GM12878 (cell line): ENCODE data around the gene PRCD. TPM values are rescaled to one million over a fixed set of nuclear protein-coding genes. Genes with fewer than 3 reads are reported as not detected.

Experiments
- ATAC-seq: fragments of 200-7000 bp; cut with Tn5 transposase; 3 replicates; pipeline ENCODE4 v1.9.1; 2020; ENCODE audit warnings: mild to moderate bottlenecking, moderate library complexity
- BruUV-seq: library from RNA; stranded (reverse); fragments of 400-500 nt; replicated peaks from 2 replicates; lab custom pipeline; 2021; lab: Mats Ljungman, UMichigan
- CTCF ChIA-PET: fragments of 300-600 bp; sonication (Branson Sonifier 250); formaldehyde crosslinking; extraction: SDS; loops from one replicate; lab custom pipeline; 2021; ENCODE audit warnings: inconsistent platforms; lab: Yijun Ruan, JAX
- POLR2A ChIA-PET: fragments of 350-600 bp; formaldehyde crosslinking; extraction: SDS; loops from one replicate; lab custom pipeline; 2021; ENCODE audit warnings: inconsistent platforms; lab: Charles Lee
- RAD21 ChIA-PET: fragments of 300-600 bp; sonication (Branson Sonifier 250); formaldehyde crosslinking; loops from one replicate; lab custom pipeline; 2023; ENCODE audit warnings: antibody characterized with exemption; ENCODE audit not compliant: unreplicated experiment; lab: Charles Lee
- SMC1A ChIA-PET: fragments of 300-600 bp; sonication (Branson Sonifier 250); formaldehyde crosslinking; loops from one replicate; lab custom pipeline; 2023; ENCODE audit not compliant: unreplicated experiment, uncharacterized antibody; lab: Charles Lee
- DNase-seq: peaks from one replicate; pipeline ENCODE4 v3.0.0-alpha.2; 2011; ENCODE audit warnings: low read depth, low spot score
- FAIRE-seq: peaks from 3 replicates; lab custom pipeline; 2011; peaks lifted over from hg19 to GRCh38; lab: Jason Lieb, UNC
- H2AFZ ChIP-seq: 2 replicates; pipeline ENCODE4 v1.6.0; 2011; ENCODE audit warnings: low read depth, low read length, control low read depth; ENCODE audit not compliant: control insufficient read depth
- H3K27ac ChIP-seq: 2 replicates; pipeline ENCODE4 v1.5.1; 2011; ENCODE audit warnings: control low read depth; ENCODE audit not compliant: control insufficient read depth, insufficient read depth
- H3K27me3 ChIP-seq, 2 experiments: replicated peaks in 1 of 2; 2 replicates each; pipeline versions ENCODE4 v1.6.0 to v1.6.1; 2011; ENCODE audit warnings: low read length in 1 of 2; ENCODE audit not compliant: control insufficient read depth in 2 of 2, insufficient read depth in 2 of 2
- H3K36me3 ChIP-seq, 2 experiments: 2 replicates each; pipeline ENCODE4 v1.5.1; 2011; ENCODE audit warnings: low read length in 1 of 2; ENCODE audit not compliant: control insufficient read depth in 2 of 2, insufficient read depth in 2 of 2
- H3K4me1 ChIP-seq: 2 replicates; pipeline ENCODE4 v1.6.1; 2011; ENCODE audit warnings: mild to moderate bottlenecking, low read length, moderate library complexity, mixed read lengths; ENCODE audit not compliant: control insufficient read depth, insufficient read depth
- H3K4me2 ChIP-seq: 2 replicates; pipeline ENCODE4 v1.6.0; 2011; ENCODE audit warnings: control low read depth; ENCODE audit not compliant: control insufficient read depth, insufficient read depth
- H3K4me3 ChIP-seq: fragments of 200-600 bp; sonication (generic); 2 replicates; pipeline ENCODE4 v1.5.1; 2016
- H3K79me2 ChIP-seq: 2 replicates; pipeline ENCODE4 v1.6.0; 2011; ENCODE audit warnings: low read length; ENCODE audit not compliant: control insufficient read depth, insufficient read depth
- H3K9ac ChIP-seq: 2 replicates; pipeline ENCODE4 v1.8.0; 2011; ENCODE audit warnings: low read length, control low read depth, mixed read lengths; ENCODE audit not compliant: control insufficient read depth, insufficient read depth
- H3K9me3 ChIP-seq: replicated peaks from 3 replicates; pipeline ENCODE4 v1.5.1; 2011; ENCODE audit warnings: mild to moderate bottlenecking, low read length; ENCODE audit not compliant: control insufficient read depth, insufficient read depth
- H4K20me1 ChIP-seq: 2 replicates; pipeline ENCODE4 v1.6.0; 2011; ENCODE audit not compliant: control insufficient read depth, insufficient read depth
- ATF7 ChIP-seq: fragments of 450-650 bp; IDR thresholded peaks from 2 replicates; pipeline ENCODE4 v1.6.1; 2016; ENCODE audit warnings: low read depth, mild to moderate bottlenecking
- BACH1 ChIP-seq: fragments of 450-650 bp; IDR thresholded peaks from 2 replicates; pipeline ENCODE4 v1.6.1; 2017; ENCODE audit warnings: mild to moderate bottlenecking, borderline replicate concordance
- CREM ChIP-seq: IDR thresholded peaks from 2 replicates; pipeline ENCODE4 v1.6.1; 2014; ENCODE audit warnings: antibody characterized with exemption, low read depth
- DPF2 ChIP-seq: fragments of 450-650 bp; IDR thresholded peaks from 2 replicates; pipeline ENCODE4 v1.6.1; 2017; ENCODE audit warnings: mild to moderate bottlenecking
- EED ChIP-seq: sonication (generic); IDR thresholded peaks from 2 replicates; pipeline ENCODE4 v1.6.1; 2016; ENCODE audit warnings: antibody characterized with exemption, low read depth
- EGR1 ChIP-seq, 2 experiments: IDR thresholded peaks; 1 replicate in 1 of 2; 2 replicates in 1 of 2; pipeline ENCODE4 v1.6.1; 2011 to 2012; ENCODE audit warnings: low read depth in 2 of 2, low read length in 2 of 2, borderline replicate concordance in 1 of 2, mild to moderate bottlenecking in 1 of 2, moderate library complexity in 1 of 2
- LARP7 ChIP-seq: fragments of 450-650 bp; IDR thresholded peaks from 2 replicates; pipeline ENCODE4 v1.6.1; 2017; ENCODE audit warnings: mild to moderate bottlenecking
- MEF2B ChIP-seq: fragments of 450-650 bp; IDR thresholded peaks from 2 replicates; pipeline ENCODE4 v1.6.1; 2018; ENCODE audit warnings: mild to moderate bottlenecking, moderate library complexity; ENCODE audit not compliant: partially characterized antibody, poor library complexity, severe bottlenecking
- MTA2 ChIP-seq: fragments of 450-650 bp; IDR thresholded peaks from 2 replicates; pipeline ENCODE4 v1.6.1; 2016; ENCODE audit warnings: low read depth, mild to moderate bottlenecking, moderate library complexity
- MTA3 ChIP-seq: IDR thresholded peaks from 2 replicates; pipeline ENCODE4 v1.6.1; 2012; ENCODE audit warnings: low read length, inconsistent platforms, borderline replicate concordance
- RAD51 ChIP-seq: fragments of 450-650 bp; IDR thresholded peaks from 2 replicates; pipeline ENCODE4 v1.6.1; 2016; ENCODE audit warnings: moderate library complexity, mild to moderate bottlenecking, inconsistent platforms
- RELA ChIP-seq: fragments of 450-650 bp; IDR thresholded peaks from 2 replicates; pipeline ENCODE4 v1.8.0; 2014; ENCODE audit warnings: borderline replicate concordance; ENCODE audit not compliant: partially characterized antibody
- TAF1 ChIP-seq: IDR thresholded peaks from 2 replicates; pipeline ENCODE4 v1.6.1; 2011; ENCODE audit warnings: mild to moderate bottlenecking, low read depth, low read length, borderline replicate concordance
- YY1 ChIP-seq: IDR thresholded peaks from 2 replicates; pipeline ENCODE4 v1.6.1; 2011; ENCODE audit warnings: low read depth, mild to moderate bottlenecking, low read length
- ZNF384 ChIP-seq: IDR thresholded peaks from 2 replicates; pipeline ENCODE4 v1.6.1; 2012; ENCODE audit warnings: low read depth, mild to moderate bottlenecking, low read length, improper control_type of control experiment, borderline replicate concordance
- ZZZ3 ChIP-seq: IDR thresholded peaks from 2 replicates; pipeline ENCODE4 v1.6.1; 2011; ENCODE audit warnings: low read depth; ENCODE audit not compliant: control insufficient read depth, insufficient read length
- WGBS: methylation state at CpG from one replicate; pipeline ENCODE4 v1.1.6; 2016; ENCODE audit warnings: low lambda C conversion rate; ENCODE audit not compliant: insufficient replicate concordance, insufficient coverage; ENCODE audit errors: missing lambda C conversion rate; 5-methylcytosine and 5-hydroxymethylcytosine counted together
- in situ Hi-C: fragments of 300-500 bp; cut with MboI; formaldehyde crosslinking; loops from 9 replicates; pipeline ENCODE4 v1.14.3; 2018; ENCODE audit warnings: mixed read lengths
- intact Hi-C: fragments of 100-400 bp; cut with micrococcal nuclease; formaldehyde crosslinking; loops from one replicate; pipeline ENCODE4 v1.14.2; 2022; ENCODE audit not compliant: unreplicated experiment
- polyA plus RNA-seq, 11 experiments: library from polyadenylated mRNA; depleted of rRNA in 4 of 11; unstranded in 6 of 11; stranded (reverse) in 5 of 11; fragments of >200 nt; fragmentation: Nextera tagmentation in 4 of 11; fragmentation: Illumina TruSeq in 1 of 11; extraction: Ambion mirVana in 4 of 11; extraction: Trizol in 1 of 11; gene quantifications; 1 replicate in 1 of 11; 2 replicates in 10 of 11; pipeline versions ENCODE4 v1.2.1 to v1.2.3, GENCODE V29; 2011 to 2016; ENCODE audit warnings: inconsistent platforms in 2 of 11, missing spikeins in 2 of 11, low read depth in 1 of 11
- total RNA-seq, 4 experiments: library from RNA; depleted of rRNA in 3 of 4; stranded (reverse); fragments of >200 nt in 3 of 4; fragmentation: Illumina TruSeq in 1 of 4; extraction: Trizol in 1 of 4; gene quantifications; 2 replicates each; pipeline versions ENCODE4 v1.2.1 to v1.2.3, GENCODE V29; 2013 to 2021
- TF ChIP-seq, protein P1 (sequence below): IDR thresholded peaks from 2 replicates; pipeline ENCODE4 v1.6.1; 2011; ENCODE audit warnings: mild to moderate bottlenecking, low read depth, low read length, moderate library complexity; ENCODE audit not compliant: insufficient replicate concordance
- TF ChIP-seq, protein P2 (sequence below): fragments of 450-650 bp; IDR thresholded peaks from 2 replicates; pipeline ENCODE4 v1.6.1; 2017; ENCODE audit warnings: mild to moderate bottlenecking, low read depth, inconsistent platforms; ENCODE audit not compliant: poor library complexity, severe bottlenecking

PRCD gene
- total and polyA plus RNA-seq, 10 of the 15 experiments (the other 5 are each of a cell fraction or from before 2014, with no cell fraction given): 0.18 to 0.95 (median 0.34) TPM; not detected in 4

DNA sequence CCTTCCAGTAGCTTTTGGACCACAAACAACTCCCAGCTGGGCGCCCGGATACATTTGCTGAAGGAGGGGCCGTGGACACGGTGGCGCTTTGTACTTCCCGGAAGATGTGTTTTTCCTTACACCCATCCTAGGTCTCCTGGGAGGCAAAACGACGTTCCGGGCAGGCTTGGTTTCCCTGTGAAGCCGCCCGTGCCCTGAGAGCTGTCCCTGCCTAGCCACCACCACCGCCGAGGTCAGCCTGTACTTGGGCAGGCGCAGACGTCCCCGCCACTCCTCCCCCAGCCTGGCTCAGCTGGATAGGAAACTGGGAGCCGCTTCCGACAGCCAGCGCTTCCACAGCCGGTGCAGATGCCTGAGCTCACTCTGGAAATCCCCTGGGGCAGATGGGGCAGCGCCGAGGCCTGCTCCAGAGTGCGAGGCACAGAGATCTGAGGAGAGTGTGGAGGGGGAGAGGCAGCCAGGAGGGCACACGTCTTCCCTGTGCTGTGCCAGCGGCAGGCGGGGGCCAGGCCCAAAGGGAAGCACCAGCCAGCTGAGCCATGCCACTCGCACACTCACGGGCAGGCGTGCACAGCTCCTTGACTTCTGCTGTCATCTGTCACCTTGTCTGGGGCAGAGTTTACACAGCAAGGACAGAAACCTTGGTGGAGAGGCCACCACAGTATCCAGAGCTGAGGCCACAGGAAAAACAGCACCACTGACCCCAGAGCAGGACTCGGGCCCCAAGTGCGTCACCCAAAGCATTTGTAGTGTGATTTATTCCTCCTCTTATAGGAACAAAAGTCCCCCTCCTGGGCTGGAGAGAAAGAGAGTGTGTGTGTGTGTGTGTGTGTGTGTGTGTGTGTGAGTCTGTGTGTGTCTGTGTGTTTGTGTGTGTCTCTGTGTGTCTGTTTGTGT, 41.6 kb upstream of the PRCD start (continued):
- TF ChIP-seq RELA (peak; percentile 94), CREM (0 out of 2 replicates have a peak, but pooled peaks have one; percentile 1)
- TF ChIP-seq, protein P1, sequence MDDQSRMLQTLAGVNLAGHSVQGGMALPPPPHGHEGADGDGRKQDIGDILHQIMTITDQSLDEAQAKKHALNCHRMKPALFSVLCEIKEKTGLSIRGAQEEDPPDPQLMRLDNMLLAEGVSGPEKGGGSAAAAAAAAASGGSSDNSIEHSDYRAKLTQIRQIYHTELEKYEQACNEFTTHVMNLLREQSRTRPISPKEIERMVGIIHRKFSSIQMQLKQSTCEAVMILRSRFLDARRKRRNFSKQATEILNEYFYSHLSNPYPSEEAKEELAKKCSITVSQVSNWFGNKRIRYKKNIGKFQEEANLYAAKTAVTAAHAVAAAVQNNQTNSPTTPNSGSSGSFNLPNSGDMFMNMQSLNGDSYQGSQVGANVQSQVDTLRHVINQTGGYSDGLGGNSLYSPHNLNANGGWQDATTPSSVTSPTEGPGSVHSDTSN: no peak

DNA sequence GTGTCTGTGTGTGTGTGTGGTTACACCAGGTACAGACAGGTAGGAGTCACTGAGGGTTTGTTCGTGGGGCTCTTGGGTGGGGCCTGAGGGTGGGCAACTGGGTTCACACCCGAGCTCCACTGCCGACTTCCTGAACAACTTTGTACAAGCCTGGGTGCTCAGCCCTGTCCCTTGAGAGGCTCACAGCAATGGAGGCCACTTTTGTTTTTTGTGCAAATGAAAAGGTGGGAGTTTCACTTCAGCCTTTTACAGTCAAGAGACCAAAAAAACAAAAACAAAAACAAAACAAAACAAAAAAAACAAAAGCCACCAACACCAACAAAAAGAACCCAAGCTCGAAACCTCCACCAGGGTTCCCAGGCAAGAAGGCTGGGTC, 41.0 kb upstream of the PRCD start:
- no peak overlapping the region for H2AFZ ChIP-seq
- H3K4me2 ChIP-seq: peak overlapping the region; percentile 88
- FAIRE-seq (peak; percentile 38), ATAC-seq (peak; percentile 33), DNase-seq (peak; percentile 71)
- SMC1A ChIA-PET: interaction anchor here (1.0 to 8.7 kb wide), 6 partner anchors 9 to 54 kb away, joined by 3 to 115 read pairs (median 4); partner anchors contain the start of gene AANAT
- no peaks in the 10 kb centered on the region for H3K9me3 ChIP-seq
- peaks cover 60% of the 10 kb centered on the region for H3K4me1 ChIP-seq
- H4K20me1 ChIP-seq: no peaks in the 10 kb centered on the region
- 2% methylated on average over 4 of the region's 4 CpGs for WGBS
- RAD21 ChIA-PET: interaction anchor here (0.9 to 5.4 kb wide), 7 partner anchors 9 to 32 kb away, joined by 3 to 34 read pairs (median 5); partner anchors contain the start of gene AANAT
- intact Hi-C loops: no loop called here
- in situ Hi-C loops: no loop called here
- peak overlapping the region; percentile 81 for H3K9ac ChIP-seq
- H3K36me3 ChIP-seq: no peaks in the 10 kb centered on the region; a peak in 3 of 4 replicates
- peaks cover 63% of the 10 kb centered on the region for H3K79me2 ChIP-seq
- H3K27me3 ChIP-seq: no peaks in the 10 kb centered on the region
- peak overlapping the region; percentile 96 for H3K4me3 ChIP-seq
- peak overlapping the region; percentile 86 for H3K27ac ChIP-seq
- CTCF ChIA-PET: interaction anchor here (1.0 to 3.1 kb wide), 7 partner anchors 14 to 102 kb away, joined by 3 to 15 read pairs (median 8); partner anchors contain the start of gene AANAT
- POLR2A ChIA-PET: interaction anchor here (0.5 to 9.0 kb wide), 8 partner anchors 9 to 70 kb away, joined by 3 to 101 read pairs (median 8); partner anchors contain the start of genes AANAT and UBE2O
- BruUV-seq: no TSS peak
- peak; percentile 4; the same call in 1 of the 2 replicates for TF ChIP-seq TAF1
- TF ChIP-seq ZNF384: peak; percentile 49; the same call in 1 of the 2 replicates
- TF ChIP-seq ATF7: no peak
- TF ChIP-seq YY1: peak; percentile 81
- TF ChIP-seq, protein P2, sequence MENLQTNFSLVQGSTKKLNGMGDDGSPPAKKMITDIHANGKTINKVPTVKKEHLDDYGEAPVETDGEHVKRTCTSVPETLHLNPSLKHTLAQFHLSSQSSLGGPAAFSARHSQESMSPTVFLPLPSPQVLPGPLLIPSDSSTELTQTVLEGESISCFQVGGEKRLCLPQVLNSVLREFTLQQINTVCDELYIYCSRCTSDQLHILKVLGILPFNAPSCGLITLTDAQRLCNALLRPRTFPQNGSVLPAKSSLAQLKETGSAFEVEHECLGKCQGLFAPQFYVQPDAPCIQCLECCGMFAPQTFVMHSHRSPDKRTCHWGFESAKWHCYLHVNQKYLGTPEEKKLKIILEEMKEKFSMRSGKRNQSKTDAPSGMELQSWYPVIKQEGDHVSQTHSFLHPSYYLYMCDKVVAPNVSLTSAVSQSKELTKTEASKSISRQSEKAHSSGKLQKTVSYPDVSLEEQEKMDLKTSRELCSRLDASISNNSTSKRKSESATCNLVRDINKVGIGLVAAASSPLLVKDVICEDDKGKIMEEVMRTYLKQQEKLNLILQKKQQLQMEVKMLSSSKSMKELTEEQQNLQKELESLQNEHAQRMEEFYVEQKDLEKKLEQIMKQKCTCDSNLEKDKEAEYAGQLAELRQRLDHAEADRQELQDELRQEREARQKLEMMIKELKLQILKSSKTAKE: no peak
- peak; percentile 48; the same call in 1 of the 2 replicates for TF ChIP-seq MTA2
- no peak for TF ChIP-seq ZZZ3
- TF ChIP-seq EED: 0 out of 2 replicates have a peak, but pooled peaks have one; percentile 10
- TF ChIP-seq MTA3: peak; percentile 27; the same call in 1 of the 2 replicates
- TF ChIP-seq DPF2: no peak
- no peak for TF ChIP-seq EGR1 (IDR thresholded peaks at IDR 0.05; ENCODE audit: borderline replicate concordance in 1 of 2, low read depth in 2 of 2, low read length in 2 of 2)
- TF ChIP-seq LARP7: no peak
- TF ChIP-seq MEF2B: peak; percentile 70
- TF ChIP-seq RAD51: no peak
- TF ChIP-seq BACH1: no peak
